Measurements from ENCODE around the gene GGA3.
"Not testable (repeated sequence)": the region's sequence is repeated elsewhere in the genome, so short reads cannot be mapped to it uniquely, and the experiment has no call there.

Gene GGA3

DNA sequence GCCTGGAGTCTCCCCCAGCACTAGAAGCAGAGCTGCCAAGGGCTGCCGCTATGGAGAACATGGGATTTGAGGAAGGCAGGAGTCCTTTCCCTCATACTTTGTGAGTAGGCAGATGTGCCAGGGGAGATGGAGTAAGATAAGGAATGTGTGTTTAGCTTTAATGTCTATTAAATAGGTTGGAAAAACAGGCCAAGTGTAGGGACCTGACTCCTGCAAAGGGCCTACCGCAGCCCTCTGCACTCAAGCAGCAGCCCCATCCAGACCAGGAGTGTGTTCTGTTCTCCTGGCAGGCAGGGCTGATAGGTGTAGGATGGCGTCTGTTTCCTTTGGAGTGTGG lies 11.4 kb upstream of the GGA3 start:
- no peak for DNase-seq (ENCODE audit: low read depth in 2 of 3, low spot score in 1 of 3)

- DNase-seq (ENCODE audit: low read depth in 2 of 3, low spot score in 1 of 3): no peak
Observed at GRCh38 chr17:75271955-75272847, 10.8 kb upstream of the GGA3 start.

DNA sequence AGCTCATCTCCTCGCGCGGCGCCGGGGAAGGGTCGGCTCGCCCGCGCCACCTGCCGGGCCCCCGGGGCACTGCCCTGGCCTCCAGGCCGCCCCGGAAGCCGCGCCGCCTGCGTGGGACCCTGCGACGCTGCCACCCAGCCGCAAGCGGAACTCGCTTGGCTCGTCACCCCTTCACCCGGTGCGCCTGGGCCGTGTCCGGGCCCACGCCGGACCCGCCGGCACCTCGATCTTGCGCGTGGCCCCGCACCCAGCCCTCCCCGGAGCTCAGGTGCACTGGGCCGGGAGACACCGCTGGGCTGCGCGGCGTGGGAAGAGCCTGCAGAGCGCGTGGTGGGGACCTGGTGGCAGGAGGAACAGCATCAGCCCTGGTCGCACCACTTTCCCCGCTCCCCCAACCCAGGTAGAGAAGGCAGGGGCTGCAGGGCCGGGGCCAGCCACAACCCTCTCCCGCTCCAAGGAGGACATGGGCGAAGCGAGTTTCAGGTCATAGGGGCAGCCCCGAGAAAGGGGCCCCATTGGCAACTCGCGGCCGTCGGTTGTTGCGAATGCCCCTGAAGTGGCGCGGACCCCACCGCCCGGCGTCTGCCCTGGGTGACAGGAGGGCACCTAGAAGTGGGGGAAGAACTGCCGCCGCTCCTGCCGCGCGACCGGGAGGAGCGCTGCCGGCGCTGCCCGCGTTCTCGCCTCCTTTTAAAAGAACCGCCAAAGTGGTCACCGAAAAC lies 10.0 kb upstream of the GGA3 start:
- peak; percentile 73 to 85 (median 82) for DNase-seq (ENCODE audit: low read depth in 2 of 3, low spot score in 1 of 3)

DNA sequence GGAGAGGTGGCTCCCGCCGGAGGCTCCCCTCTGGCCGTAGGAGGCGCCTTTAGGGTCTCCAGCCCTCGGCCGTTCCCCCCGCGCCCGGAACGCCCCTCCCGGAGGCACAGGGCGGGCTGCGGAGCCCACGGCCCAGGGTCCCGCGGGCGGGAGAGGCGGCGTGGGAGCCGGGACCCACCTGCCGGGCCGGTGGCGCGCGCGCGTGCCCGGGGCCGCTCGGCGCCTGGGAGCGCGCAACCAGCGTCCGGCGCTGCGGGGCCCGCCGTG lies 9.5 kb upstream of the GGA3 start, which contains the start of gene MIF4GD:
Gene MIF4GD, minus strand, starts transcription at position 266 of the 267 bp plus-strand sequence. CDS start 1,036 bp downstream, outside the sequence.
- DNase-seq (ENCODE audit: low read depth in 2 of 3, low spot score in 1 of 3): no peak

DNA sequence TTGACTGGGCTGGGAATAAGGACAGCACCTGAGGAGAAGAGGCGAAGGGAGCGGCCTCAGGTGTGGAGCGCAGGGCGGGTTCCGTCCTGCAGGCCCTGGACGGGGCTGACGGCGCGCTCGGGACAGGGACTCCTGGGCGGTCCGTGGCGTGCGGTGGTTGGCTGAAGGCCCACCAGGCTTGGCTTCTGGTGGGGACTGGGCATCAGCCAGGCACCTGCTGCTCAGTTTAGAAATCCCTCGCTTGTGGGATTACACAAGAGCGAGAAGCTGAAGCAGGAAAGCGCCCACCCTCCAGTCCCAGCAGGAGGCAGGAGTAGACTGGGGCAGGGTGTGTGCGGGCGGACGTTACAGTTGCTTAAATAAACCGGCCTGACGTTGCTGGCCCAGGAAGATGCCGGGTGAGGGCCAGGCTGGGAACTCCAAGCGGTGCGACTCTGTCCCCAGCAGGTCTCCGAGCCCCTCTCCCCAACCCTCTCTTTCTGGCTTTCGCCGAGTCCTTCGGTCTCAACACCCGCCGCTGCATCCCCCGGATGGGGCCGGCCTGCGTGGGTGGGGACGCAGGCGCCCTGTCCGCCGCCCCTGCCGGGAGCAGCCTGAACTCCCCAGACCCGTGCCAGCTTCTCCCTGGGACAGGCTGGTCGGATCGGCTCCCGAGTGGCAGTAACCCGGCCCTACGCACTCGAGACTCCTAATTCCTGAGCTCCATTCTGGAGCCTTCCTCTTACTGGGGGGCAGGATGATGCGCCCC lies 9.0 kb upstream of the GGA3 start:
- peak; percentile 37 to 59 (median 45) for DNase-seq (ENCODE audit: low read depth in 2 of 3, low spot score in 1 of 3)

- no peak for DNase-seq (ENCODE audit: low read depth in 2 of 3, low spot score in 1 of 3)
Observed at GRCh38 chr17:75269844-75270217, 8.4 kb upstream of the GGA3 start.

DNA sequence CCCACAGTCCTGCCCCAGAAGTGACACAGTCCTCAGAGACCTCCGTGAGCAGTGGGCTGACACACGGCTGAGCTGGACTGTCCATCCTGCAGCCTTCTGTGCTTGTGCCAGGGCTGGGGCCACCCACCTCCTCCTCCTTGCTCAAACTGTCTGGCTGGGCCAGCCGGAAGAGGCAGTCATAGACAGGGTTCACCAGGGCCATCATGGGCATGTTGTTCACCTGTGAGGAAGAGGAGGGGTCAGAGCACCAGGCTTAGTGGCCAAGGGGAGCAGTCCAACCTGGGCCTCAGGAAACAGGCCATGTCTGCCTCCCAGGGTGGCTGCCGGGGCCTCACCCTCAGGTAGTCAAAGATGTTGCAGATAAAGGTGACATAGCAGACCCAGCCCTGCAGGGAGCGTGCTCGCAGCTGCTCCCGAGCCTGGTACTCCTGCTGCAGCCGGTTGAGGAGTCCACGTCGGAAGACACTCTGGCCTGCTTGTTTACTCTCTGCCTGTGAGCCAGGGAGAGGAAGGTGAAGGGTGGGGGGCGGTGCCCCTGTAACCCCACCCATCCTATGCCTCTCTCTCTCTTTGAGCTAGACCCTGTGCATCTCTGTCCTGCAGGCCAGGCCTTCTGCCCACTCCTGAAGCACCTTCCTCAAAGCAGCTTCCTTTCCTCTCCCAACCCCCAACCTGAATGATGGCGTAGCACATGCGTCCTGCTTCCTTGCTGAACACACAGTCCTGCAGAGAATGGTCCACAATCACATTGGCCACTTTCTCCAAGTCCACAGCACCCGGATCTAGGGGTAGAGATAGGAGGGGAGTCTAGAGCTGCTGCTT lies 6.2 kb upstream of the GGA3 start:
- no peak for DNase-seq (ENCODE audit: low read depth in 2 of 3, low spot score in 1 of 3)

- DNase-seq (ENCODE audit: low read depth in 2 of 3, low spot score in 1 of 3): no peak
Observed at GRCh38 chr17:75267153-75267410, 5.7 kb upstream of the GGA3 start.

GRCh38 chr17:75266316-75267152 lies 5.1 kb upstream of the GGA3 start:
- DNase-seq (ENCODE audit: low read depth in 2 of 3, low spot score in 1 of 3): no peak

GRCh38 chr17:75265614-75266315 lies 4.4 kb upstream of the GGA3 start:
- DNase-seq (ENCODE audit: low read depth in 2 of 3, low spot score in 1 of 3): no peak

DNA sequence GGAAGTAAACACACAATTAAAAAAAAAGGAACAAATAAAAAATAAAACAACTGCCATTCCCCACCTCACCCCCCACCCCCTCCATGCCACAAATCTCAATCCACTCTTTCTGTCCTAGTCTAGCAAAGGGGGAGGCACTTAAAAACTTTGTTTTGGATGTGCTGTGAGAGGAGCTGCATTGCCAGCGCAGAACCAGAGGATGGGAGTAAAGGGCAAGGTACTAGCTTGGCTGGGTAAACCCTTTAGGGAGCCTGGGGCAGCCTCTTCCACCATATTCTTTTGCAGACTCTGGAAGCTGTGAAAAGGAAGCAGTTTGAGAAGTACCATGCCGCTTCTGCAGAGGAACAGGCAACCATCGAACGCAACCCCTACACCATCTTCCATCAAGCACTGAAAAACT lies 1.6 kb upstream of the GGA3 start:
- DNase-seq (ENCODE audit: low read depth in 2 of 3, low spot score in 1 of 3): no peak

- no peak for DNase-seq (ENCODE audit: low read depth in 2 of 3, low spot score in 1 of 3)
Observed at GRCh38 chr17:75262112-75262606, 753 bp upstream of the GGA3 start.

GRCh38 chr17:75260641-75261335 lies 618 bp downstream of the GGA3 start:
- peak in 1 of 3 donors; percentile 28 for DNase-seq (ENCODE audit: low read depth in 2 of 3, low spot score in 1 of 3)

GRCh38 chr17:75257228-75257627 lies 4.2 kb downstream of the GGA3 start:
- DNase-seq (ENCODE audit: low read depth in 2 of 3, low spot score in 1 of 3): not testable (repeated sequence)

DNA sequence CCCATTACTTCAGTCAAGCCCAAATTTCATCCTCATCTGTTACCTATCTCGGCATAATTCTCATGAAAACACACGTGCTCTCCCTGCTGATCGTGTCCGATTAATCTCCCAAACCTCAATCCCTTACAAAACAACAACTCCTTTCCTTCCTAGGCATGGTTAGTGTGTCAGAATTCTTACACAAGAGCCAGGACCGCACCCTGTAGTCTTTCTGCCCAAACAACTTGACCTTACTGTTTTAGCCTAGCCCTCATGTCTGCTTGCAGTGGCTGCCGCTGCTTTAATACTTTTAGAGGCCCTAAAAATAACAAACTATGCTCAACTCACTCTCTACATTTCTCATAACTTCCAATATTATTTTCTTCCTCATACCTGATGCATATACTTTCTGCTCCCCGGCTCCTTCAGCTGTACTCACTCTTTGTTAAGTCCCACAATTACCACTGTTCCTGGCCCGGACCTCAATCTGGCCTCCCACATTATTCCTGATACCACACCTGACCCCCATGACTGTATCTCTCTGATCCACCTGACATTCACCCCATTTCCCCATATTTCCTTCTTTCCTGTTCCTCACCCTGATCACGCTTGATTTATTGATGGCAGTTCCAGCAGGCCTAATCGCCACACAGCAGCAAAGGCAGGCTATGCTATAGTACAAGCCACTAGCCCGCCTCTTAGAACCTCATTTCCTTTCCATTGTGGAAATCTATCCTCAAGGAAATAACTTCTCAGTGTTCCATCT lies 5.3 kb downstream of the GGA3 start:
- not testable (repeated sequence) for DNase-seq (ENCODE audit: low read depth in 2 of 3, low spot score in 1 of 3)

GRCh38 chr17:75252039-75252816 lies 9.2 kb downstream of the GGA3 start:
- no peak for DNase-seq (ENCODE audit: low read depth in 2 of 3, low spot score in 1 of 3)

DNA sequence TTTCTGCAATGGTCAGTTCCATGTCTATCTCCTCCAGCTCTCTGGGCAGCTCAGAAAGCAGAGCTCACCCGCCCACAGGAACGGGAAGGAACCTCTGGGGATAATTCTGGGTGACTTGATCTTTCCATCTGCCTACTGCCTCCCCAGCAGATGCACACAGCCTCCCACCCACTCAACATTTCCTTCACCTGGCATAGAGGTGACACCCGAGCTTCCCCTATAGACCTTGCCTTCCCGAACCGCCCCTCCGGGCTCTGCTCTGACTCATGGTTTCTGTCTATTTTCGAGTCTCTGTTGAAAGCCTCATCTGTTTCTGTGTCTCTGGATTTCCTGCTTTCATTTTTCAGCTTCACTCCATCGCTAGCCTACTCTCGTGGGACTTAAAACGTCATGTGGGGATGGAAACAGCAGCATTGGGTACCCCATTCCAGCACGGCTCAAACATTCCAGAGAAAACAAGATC lies 11.4 kb downstream of the GGA3 start:
- peak; percentile 81 to 82 (median 81) for DNase-seq (ENCODE audit: low read depth in 2 of 3, low spot score in 1 of 3)
